Skin of body (tissue), 2 donors: ENCODE data around the gene MED13L. TPM values are rescaled to one million over a fixed set of nuclear protein-coding genes. Genes with fewer than 3 reads are reported as not detected.
A peak's percentile ranks its signal among the peaks of the same experiment; 100 is the strongest.
"Not testable (repeated sequence)": the region's sequence is repeated elsewhere in the genome, so short reads cannot be mapped to it uniquely, and the experiment has no call there.

Experiments
- DNase-seq: peaks from one replicate; lab custom pipeline; 2025; lab: John Stamatoyannopoulos, UW
- total RNA-seq: library from RNA; depleted of rRNA; stranded (reverse); fragments of >200 nt; gene quantifications from one replicate; pipeline ENCODE4 v1.2.3, GENCODE V29; 2014

MED13L gene
- total RNA-seq, 1 donor from 2014 or later, result 171 TPM

- DNase-seq, result no peak
These were observed 144.3 kb downstream of the MED13L start for GRCh38 chr12:116133149-116133548.

- not testable (repeated sequence) for DNase-seq
These were observed 145.5 kb downstream of the MED13L start for GRCh38 chr12:116131987-116132386.

GRCh38 chr12:116131176-116131575 is 146.3 kb downstream of the MED13L start:
- DNase-seq, result no peak

GRCh38 chr12:116130431-116130830 is 147.1 kb downstream of the MED13L start:
- DNase-seq, result peak; percentile 78

DNA sequence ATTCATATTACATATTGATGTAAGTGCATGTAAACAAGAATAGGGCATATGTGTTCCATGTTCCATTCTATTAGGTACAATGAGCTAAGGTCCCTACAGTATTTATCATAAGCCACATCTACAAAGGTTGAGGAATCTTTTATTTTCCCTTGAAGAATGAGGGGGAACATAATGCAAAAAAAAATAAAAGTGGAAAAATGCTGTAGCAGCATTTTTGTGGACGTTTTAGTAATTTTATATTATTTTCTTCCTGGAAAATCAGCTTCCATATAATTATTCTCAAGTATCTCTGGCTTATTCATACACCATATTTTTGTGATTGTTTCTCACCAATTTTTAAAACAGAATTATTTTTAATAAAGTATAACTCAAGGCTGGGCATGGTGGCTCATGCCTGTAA is 148.7 kb downstream of the MED13L start:
- DNase-seq, result no peak

- no peak for DNase-seq
These were observed 149.6 kb downstream of the MED13L start for GRCh38 chr12:116127859-116128258.

- DNase-seq, result no peak
These were observed 150.9 kb downstream of the MED13L start for GRCh38 chr12:116126610-116127009.

DNA sequence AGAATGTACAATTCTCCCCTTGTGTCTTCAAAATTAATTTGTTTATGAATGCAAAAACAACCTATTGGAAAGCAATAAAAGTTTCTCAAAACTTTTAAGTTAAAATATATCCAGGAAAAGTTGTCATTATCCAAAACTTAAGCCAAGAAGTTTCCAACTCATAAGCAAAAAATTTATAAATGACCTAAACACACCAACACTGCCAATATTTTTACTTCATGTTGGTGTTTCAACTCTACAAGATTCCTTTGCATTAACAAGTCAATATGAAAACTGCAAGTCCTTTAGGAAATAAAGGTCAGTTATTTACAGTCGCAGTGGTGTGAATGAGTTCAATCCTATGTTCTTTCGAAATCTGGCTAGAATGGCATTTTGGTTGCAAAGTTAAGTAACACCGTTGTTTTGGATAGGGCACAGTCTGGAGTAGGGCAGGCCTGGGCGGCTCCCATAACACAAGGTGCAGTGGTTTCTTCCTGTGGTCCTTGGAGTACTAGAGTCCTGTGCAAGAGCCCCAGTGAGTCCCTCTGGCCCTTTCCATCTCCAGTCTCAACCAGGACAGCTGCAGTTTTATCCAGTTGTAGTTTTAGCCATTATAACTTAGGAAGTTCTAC is 151.4 kb downstream of the MED13L start:
- no peak for DNase-seq

- no peak for DNase-seq
These were observed 152.4 kb downstream of the MED13L start for GRCh38 chr12:116125084-116125483.

- peak; percentile 83 for DNase-seq
These were observed 153.8 kb downstream of the MED13L start for GRCh38 chr12:116123451-116124258.

- DNase-seq, result no peak
These were observed 154.9 kb downstream of the MED13L start for GRCh38 chr12:116122628-116123027.

- DNase-seq, result no peak
These were observed 156.0 kb downstream of the MED13L start for GRCh38 chr12:116121453-116121871.

GRCh38 chr12:116116650-116117424 is 160.7 kb downstream of the MED13L start:
- DNase-seq, result no peak

DNA sequence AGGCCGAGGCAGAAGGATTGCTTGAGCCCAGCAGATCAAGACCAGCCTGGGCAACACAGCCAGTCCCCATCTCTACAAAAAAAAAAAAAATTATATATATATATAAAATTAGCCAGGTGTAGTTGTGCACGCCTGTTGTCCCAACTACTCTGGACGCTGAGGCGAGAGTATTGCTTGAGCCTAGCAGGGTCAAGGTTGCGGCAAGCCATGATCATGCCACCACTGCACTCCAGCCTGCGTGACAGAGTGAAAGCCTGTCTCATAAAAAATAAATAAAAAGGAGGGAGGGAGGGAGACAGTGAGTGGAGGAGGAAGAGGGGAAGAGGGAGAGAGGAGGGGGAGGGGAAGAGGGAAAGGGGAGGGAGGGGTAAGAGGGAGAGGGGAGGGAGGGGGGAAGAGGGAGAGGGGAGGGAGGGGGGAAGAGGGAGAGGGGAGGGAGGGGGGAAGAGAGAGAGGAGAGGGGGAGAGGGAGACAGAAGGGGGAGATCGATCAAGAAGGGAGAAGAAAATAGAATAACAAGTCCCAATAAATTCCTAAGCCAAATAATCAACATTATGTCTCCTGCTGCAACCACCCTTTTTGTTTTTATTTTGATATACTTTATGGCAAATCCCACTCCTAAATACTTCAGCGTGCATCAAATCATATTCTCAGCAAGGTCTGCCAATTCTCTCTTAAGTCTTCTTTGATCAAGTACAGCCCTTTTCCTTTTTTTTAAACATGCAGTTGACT is 163.9 kb downstream of the MED13L start:
- DNase-seq, result no peak

DNA sequence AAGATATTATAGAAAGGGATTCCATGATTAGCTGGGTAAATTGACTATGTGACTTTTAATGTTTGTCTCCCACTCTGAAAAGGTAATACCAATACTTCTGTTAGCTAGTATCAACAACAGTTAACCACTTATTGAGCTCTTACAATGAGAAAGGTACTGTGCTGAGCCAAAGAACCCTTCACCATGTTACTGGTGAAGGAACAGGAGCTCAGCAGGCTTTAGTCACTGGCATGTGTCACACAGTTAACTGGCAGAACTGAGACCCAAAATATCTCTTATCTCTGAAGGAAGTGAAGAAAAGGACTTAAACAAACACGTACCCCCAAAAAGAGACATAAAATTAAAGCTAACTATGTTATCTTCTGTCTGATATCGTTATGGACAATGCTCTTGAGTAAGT is 170.6 kb downstream of the MED13L start:
- no peak for DNase-seq

DNA sequence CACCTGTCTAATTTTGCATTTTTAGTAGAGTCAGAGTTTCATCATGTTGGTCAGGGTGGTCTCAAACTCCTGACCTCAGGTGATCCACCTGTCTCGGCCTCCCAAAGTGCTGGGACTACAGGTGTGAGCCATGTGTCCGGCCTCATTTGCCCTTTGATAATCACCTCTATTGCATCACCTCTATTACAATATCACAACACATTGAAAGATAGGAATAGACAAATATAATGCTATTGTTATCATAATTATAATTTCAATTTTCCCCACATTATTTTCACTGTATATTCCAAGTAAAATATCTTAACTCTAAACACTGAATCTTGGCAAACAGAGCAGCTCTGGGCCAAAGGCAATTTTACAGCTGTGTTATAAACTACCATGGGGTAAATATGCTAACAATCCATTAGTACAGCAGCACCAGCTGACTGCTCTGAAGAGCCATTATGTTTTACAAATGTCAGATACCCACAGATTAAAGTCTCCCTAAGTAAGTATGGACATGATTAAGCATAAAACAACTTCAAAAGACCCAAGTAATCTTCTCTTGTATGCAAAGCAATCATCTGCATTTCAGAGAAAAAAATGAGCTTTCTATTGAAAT is 173.2 kb downstream of the MED13L start:
- no peak for DNase-seq

- no peak for DNase-seq
These were observed 175.5 kb downstream of the MED13L start for GRCh38 chr12:116101991-116102390.

DNA sequence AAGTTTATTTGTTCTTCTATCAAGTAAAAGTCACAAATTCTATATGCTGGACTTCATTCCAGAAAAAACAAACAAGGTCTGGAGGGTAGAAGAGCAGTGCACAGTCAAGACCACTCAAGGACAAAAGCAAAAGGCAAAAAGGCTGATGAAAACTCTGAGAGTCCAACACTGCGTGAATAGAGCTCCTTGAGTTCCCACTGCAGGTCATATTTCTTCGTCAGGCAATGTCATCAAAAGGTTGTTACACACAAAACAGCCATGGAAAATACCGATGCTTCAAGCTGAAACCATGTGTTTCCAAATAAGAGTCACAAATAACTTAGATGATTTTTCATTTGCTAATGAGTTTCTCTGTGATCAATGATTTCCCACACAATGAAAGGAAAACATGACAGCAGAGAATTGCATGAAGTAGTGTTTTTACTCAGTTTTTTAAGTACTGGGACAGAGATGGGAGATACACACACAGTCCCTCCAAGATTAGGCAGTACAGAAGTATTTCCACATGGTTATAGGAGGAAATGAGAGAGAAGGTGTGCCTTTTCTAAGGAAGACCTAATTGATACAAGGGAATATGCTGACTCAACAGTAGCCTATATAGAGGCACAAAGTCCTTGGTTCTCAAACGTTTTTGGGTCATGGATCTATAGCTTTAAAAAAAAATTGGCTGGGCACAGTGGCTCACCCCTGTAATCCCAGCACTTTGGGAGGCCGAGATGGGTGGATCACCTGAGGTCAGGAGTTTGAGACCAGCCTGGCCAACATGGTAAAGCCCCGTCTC is 177.7 kb downstream of the MED13L start:
- no peak for DNase-seq

GRCh38 chr12:116096874-116097273 is 180.6 kb downstream of the MED13L start:
- DNase-seq, result no peak

GRCh38 chr12:116094475-116094874 is 183.0 kb downstream of the MED13L start:
- no peak for DNase-seq
